Endothelial cell of umbilical vein (primary cell): ENCODE measurements around the gene SMARCD1. TPM values are rescaled to one million over a fixed set of nuclear protein-coding genes. Genes with fewer than 3 reads are reported as not detected.
A peak's percentile ranks its signal among the peaks of the same experiment; 100 is the strongest.

Experiments
- BruUV-seq: library from RNA; stranded (reverse); fragments of 400-500 nt; replicated peaks from 2 replicates; lab custom pipeline; 2021; lab: Mats Ljungman, UMichigan
- CTCF ChIA-PET: fragments of 300-600, 350-600 bp; sonication (Branson Sonifier 250); formaldehyde crosslinking; loops from one replicate; lab custom pipeline; 2021; ENCODE audit warnings: antibody characterized with exemption, inconsistent platforms; lab: Charles Lee
- POLR2A ChIA-PET: fragments of 300-600, 350-600 bp; sonication (Branson Sonifier 250); formaldehyde crosslinking; loops from one replicate; lab custom pipeline; 2021; ENCODE audit warnings: antibody characterized with exemption, inconsistent platforms; lab: Charles Lee
- DNase-seq: peaks from one replicate; pipeline ENCODE4 v3.0.0-alpha.2; 2011; ENCODE audit warnings: low read depth, low spot score
- FAIRE-seq: peaks from 2 replicates; lab custom pipeline; 2011; peaks lifted over from hg19 to GRCh38; lab: Jason Lieb, UNC
- H2AFZ ChIP-seq: 2 replicates; pipeline ENCODE4 v1.6.0; 2012; ENCODE audit warnings: low read depth, low read length, control low read depth, inconsistent platforms
- H3K27ac ChIP-seq: 2 replicates; pipeline ENCODE4 v1.5.1; 2011; ENCODE audit warnings: low read depth, mild to moderate bottlenecking, control low read depth, low read length, moderate library complexity; ENCODE audit not compliant: insufficient read depth
- H3K27me3 ChIP-seq, 2 experiments: 2 replicates each; pipeline versions ENCODE4 v1.6.0 to v1.6.1; 2011; ENCODE audit warnings: low read length in 2 of 2, mixed read lengths in 1 of 2; ENCODE audit not compliant: control insufficient read depth in 2 of 2, insufficient read depth in 2 of 2
- H3K36me3 ChIP-seq, 2 experiments: 2 replicates in 1 of 2; 3 replicates in 1 of 2; pipeline ENCODE4 v1.5.1; 2011; ENCODE audit warnings: low read length in 2 of 2, mild to moderate bottlenecking in 1 of 2, moderate library complexity in 1 of 2; ENCODE audit not compliant: control insufficient read depth in 2 of 2, insufficient read depth in 2 of 2; ENCODE audit errors: extremely low read depth in 1 of 2
- H3K4me1 ChIP-seq: 3 replicates; pipeline ENCODE4 v1.5.1; 2011; ENCODE audit warnings: mild to moderate bottlenecking, low read length; ENCODE audit not compliant: control insufficient read depth, insufficient read depth; ENCODE audit errors: extremely low read depth
- H3K4me2 ChIP-seq: 2 replicates; pipeline ENCODE4 v1.6.1; 2011; ENCODE audit warnings: low read length, control low read depth, mixed read lengths; ENCODE audit not compliant: insufficient read depth
- H3K4me3 ChIP-seq, 3 experiments: fragments of 200-600 bp in 1 of 3; sonication (generic), shearing (Covaris generic) in 1 of 3; replicated peaks in 1 of 3; 2 replicates each; pipeline ENCODE4 v1.5.1; 2011 to 2016; ENCODE audit warnings: control low read depth in 3 of 3, low read length in 3 of 3, mild to moderate bottlenecking in 2 of 3, inconsistent platforms in 1 of 3, low read depth in 1 of 3, moderate library complexity in 1 of 3; ENCODE audit not compliant: insufficient read depth in 1 of 3
- H3K79me2 ChIP-seq: 2 replicates; pipeline ENCODE4 v1.6.0; 2012; ENCODE audit warnings: low read length, inconsistent platforms; ENCODE audit not compliant: control insufficient read depth, insufficient read depth
- H3K9ac ChIP-seq: replicated peaks from 2 replicates; pipeline ENCODE3; 2011; ENCODE audit warnings: low read length, control low read depth; ENCODE audit not compliant: insufficient read depth; ENCODE audit errors: extremely low read depth
- H3K9me1 ChIP-seq: replicated peaks from 3 replicates; pipeline ENCODE4 v1.6.0; 2011; ENCODE audit warnings: mild to moderate bottlenecking, low read length; ENCODE audit not compliant: control insufficient read depth, insufficient read depth; ENCODE audit errors: extremely low read depth
- H3K9me3 ChIP-seq: replicated peaks from 2 replicates; pipeline ENCODE4 v1.5.1; 2012; ENCODE audit warnings: low read length, inconsistent platforms; ENCODE audit not compliant: control insufficient read depth, insufficient read depth
- H4K20me1 ChIP-seq: replicated peaks from 2 replicates; pipeline ENCODE3; 2011; ENCODE audit warnings: mild to moderate bottlenecking, low read length; ENCODE audit not compliant: control insufficient read depth, insufficient read depth; ENCODE audit errors: extremely low read depth
- FOS ChIP-seq: IDR thresholded peaks from 2 replicates; pipeline ENCODE4 v1.6.1; 2011; ENCODE audit warnings: mild to moderate bottlenecking, low read length, moderate library complexity, borderline replicate concordance; ENCODE audit not compliant: insufficient read depth
- GATA2 ChIP-seq: IDR thresholded peaks from 2 replicates; pipeline ENCODE4 v1.7.0; 2011; ENCODE audit warnings: low read depth, mild to moderate bottlenecking, moderate library complexity, mixed read lengths, low read length; ENCODE audit not compliant: insufficient read length, insufficient read depth
- JUN ChIP-seq: IDR thresholded peaks from 2 replicates; pipeline ENCODE4 v1.6.1; 2011; ENCODE audit warnings: borderline replicate concordance, low read depth; ENCODE audit not compliant: insufficient read length, insufficient read depth
- MAX ChIP-seq: IDR thresholded peaks from 2 replicates; pipeline ENCODE4 v1.6.1; 2011; ENCODE audit not compliant: insufficient read depth, insufficient read length
- MYC ChIP-seq: IDR thresholded peaks from one replicate; pipeline ENCODE4 v1.6.1; 2011; ENCODE audit warnings: mild to moderate bottlenecking, low read depth, low read length
- POLR2A ChIP-seq: IDR thresholded peaks from 2 replicates; pipeline ENCODE4 v1.6.1; 2012; ENCODE audit warnings: low read depth, mild to moderate bottlenecking, control low read depth, low read length
- POLR2AphosphoS5 ChIP-seq: IDR thresholded peaks from 2 replicates; pipeline ENCODE4 v1.6.1; 2012; ENCODE audit warnings: low read depth, mild to moderate bottlenecking, control low read depth, low read length, moderate library complexity; ENCODE audit not compliant: insufficient read depth
- dilution Hi-C: fragments of 300-500 bp; cut with MboI; formaldehyde crosslinking; loops from one replicate; pipeline ENCODE4 v1.15.0; 2019; ENCODE audit warnings: low sequenced_read_pairs; ENCODE audit not compliant: extremely low pct_ligation_motif_present
- intact Hi-C: fragments of 100-400 bp; cut with micrococcal nuclease; formaldehyde crosslinking; loops from one replicate; pipeline ENCODE4 v1.10.0; 2022
- polyA plus RNA-seq, 4 experiments: library from polyadenylated mRNA; depleted of rRNA in 3 of 4; stranded (reverse) in 3 of 4; unstranded in 1 of 4; fragments of >200 nt; gene quantifications; 2 replicates each; pipeline versions ENCODE4 v1.2.1 to v1.2.3, GENCODE V29; 2011 to 2012; ENCODE audit warnings: missing spikeins in 1 of 4
- total RNA-seq: library from RNA; stranded (reverse); gene quantifications from 2 replicates; pipeline ENCODE4 v1.2.3, GENCODE V29; 2021

The SMARCD1 gene
- total and polyA plus RNA-seq, 2 donors (not counting 3 experiments of a cell fraction or from before 2014, with no cell fraction given), result 86.6 to 94.2 TPM

DNA sequence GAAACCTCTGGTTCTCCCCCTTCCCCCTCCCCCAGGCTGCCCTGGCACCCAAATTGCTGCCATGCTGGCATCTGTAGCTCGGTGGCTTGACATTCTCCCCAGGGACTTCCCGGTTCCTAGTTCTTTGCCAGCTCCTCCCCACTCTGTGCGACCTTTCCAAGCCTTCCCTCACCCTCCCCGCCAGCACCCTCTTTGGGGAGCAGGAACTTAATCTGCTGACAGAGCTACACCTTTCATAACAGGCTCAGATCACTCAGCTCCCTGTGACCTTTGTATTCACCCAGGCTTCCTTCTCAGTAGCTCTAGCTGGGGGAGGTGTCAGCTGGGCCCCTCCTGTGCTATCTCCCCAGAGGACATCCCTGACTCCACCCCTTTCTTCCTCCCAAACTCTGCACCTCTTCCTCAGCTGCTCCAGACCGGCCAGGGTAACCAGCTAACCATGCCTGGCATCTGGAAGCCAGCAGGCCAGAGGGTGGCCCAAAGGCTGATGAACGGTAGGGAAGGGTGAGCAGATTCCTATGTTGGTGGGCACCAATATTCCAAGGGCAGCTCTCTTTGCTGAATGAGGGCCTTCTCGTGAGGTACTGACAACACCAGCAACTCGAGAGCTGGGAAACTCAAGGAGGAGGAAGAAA lies 25.1 kb downstream of the SMARCD1 start:
- no peaks in the 10 kb centered on the region for H4K20me1 ChIP-seq
- no peak overlapping the region for H3K4me2 ChIP-seq
- DNase-seq (no peak), FAIRE-seq (no peak)
- no peaks in the 10 kb centered on the region for H3K27me3 ChIP-seq
- CTCF ChIA-PET, result interaction anchor here (0.8 to 4.5 kb wide), 16 partner anchors 9 to 204 kb away, joined by 3 to 89 read pairs (median 14); partner anchors contain the start of genes CERS5, GPD1 and SMARCD1
- intact Hi-C loops (no loop called here), dilution Hi-C loops (no loop called here)
- peak overlapping the region; percentile 90 for H2AFZ ChIP-seq
- no TSS peak for BruUV-seq
- no peaks in the 10 kb centered on the region for H3K36me3 ChIP-seq
- no peaks in the 10 kb centered on the region for H3K9me3 ChIP-seq
- POLR2A ChIA-PET, result interaction anchor here (2.3 kb wide), 1 partner anchor 25 kb away, joined by 17 read pairs; the partner anchor contains the start of gene SMARCD1
- H3K4me1 ChIP-seq, result peaks cover 9% of the 10 kb centered on the region
- no peak overlapping the region for H3K4me3 ChIP-seq
- no peak overlapping the region for H3K9ac ChIP-seq
- H3K27ac ChIP-seq, result no peak overlapping the region
- peaks cover 7% of the 10 kb centered on the region for H3K79me2 ChIP-seq
- H3K9me1 ChIP-seq, result no peaks in the 10 kb centered on the region
- TF ChIP-seq MYC (no peak), FOS (no peak), POLR2A (no peak), POLR2AphosphoS5 (no peak), MAX (no peak), JUN (no peak), GATA2 (no peak)
